ENCODE data around the gene HJURP.

- TF ChIP-seq, protein P1, sequence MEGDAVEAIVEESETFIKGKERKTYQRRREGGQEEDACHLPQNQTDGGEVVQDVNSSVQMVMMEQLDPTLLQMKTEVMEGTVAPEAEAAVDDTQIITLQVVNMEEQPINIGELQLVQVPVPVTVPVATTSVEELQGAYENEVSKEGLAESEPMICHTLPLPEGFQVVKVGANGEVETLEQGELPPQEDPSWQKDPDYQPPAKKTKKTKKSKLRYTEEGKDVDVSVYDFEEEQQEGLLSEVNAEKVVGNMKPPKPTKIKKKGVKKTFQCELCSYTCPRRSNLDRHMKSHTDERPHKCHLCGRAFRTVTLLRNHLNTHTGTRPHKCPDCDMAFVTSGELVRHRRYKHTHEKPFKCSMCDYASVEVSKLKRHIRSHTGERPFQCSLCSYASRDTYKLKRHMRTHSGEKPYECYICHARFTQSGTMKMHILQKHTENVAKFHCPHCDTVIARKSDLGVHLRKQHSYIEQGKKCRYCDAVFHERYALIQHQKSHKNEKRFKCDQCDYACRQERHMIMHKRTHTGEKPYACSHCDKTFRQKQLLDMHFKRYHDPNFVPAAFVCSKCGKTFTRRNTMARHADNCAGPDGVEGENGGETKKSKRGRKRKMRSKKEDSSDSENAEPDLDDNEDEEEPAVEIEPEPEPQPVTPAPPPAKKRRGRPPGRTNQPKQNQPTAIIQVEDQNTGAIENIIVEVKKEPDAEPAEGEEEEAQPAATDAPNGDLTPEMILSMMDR (IDR thresholded peaks at IDR 0.05): no peak
- no peak for TF ChIP-seq POLR2AphosphoS5 (IDR thresholded peaks at IDR 0.05)
Observed at GRCh38 chr2:233807215-233807865, 47.0 kb downstream of the HJURP start.

All from esophagus muscularis mucosa (tissue), 3 donors.